Testis (tissue), 2 donors: Measurements from ENCODE around the gene HSF2BP.

Source experiments
- POLR2A ChIP-seq: fragments of 450-650 bp; IDR thresholded peaks from one replicate; pipeline ENCODE4 v1.6.1; 2017; ENCODE audit warnings: antibody characterized with exemption, mild to moderate bottlenecking, moderate library complexity
- TF ChIP-seq, protein P1 (sequence below), 3 experiments: fragments of 450-650 bp in 2 of 3; fragments of 200-600 bp in 1 of 3; sonication (generic) in 1 of 3; IDR thresholded peaks; one replicate each; pipeline ENCODE4 v1.5.1; 2016 to 2019; ENCODE audit warnings: antibody characterized with exemption in 3 of 3, mild to moderate bottlenecking in 2 of 3, moderate library complexity in 1 of 3

DNA sequence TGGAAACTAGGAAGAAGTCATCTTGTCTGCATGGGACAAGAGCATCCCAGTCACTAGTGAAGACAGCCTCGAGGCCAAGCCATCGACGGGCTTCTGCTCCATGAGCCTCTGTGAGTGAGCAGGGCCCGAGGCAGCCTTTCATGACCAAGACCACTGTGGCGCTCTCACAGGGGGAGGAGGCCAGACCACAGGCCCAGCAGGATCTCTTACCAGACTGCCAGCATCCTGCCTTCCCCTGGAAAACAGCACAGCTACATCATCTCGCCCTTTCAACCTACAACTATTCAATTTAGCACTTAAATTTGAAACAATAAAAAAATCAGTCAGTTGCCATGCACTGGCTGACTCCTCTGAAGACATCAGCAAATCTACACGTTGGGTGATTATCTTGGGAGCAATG lies 85.4 kb downstream of the HSF2BP start:
- TF ChIP-seq, protein P1, sequence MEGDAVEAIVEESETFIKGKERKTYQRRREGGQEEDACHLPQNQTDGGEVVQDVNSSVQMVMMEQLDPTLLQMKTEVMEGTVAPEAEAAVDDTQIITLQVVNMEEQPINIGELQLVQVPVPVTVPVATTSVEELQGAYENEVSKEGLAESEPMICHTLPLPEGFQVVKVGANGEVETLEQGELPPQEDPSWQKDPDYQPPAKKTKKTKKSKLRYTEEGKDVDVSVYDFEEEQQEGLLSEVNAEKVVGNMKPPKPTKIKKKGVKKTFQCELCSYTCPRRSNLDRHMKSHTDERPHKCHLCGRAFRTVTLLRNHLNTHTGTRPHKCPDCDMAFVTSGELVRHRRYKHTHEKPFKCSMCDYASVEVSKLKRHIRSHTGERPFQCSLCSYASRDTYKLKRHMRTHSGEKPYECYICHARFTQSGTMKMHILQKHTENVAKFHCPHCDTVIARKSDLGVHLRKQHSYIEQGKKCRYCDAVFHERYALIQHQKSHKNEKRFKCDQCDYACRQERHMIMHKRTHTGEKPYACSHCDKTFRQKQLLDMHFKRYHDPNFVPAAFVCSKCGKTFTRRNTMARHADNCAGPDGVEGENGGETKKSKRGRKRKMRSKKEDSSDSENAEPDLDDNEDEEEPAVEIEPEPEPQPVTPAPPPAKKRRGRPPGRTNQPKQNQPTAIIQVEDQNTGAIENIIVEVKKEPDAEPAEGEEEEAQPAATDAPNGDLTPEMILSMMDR (IDR thresholded peaks at IDR 0.05): no peak
- no peak for TF ChIP-seq POLR2A
